Suprapubic skin (tissue), 4 donors: ENCODE measurements around the gene SHE.

Experiments used
- CTCF ChIP-seq, 2 donors: fragments of 200-600 bp in 1 of 2; fragments of 450-650 bp in 1 of 2; sonication (generic) in 1 of 2; IDR thresholded peaks; one replicate each; pipeline ENCODE4 v1.5.1; 2016 to 2019; ENCODE audit warnings: antibody characterized with exemption in 2 of 2, mild to moderate bottlenecking in 1 of 2, moderate library complexity in 1 of 2
- EP300 ChIP-seq: sonication (generic); formaldehyde crosslinking; IDR thresholded peaks from one replicate; pipeline ENCODE4 v1.6.1; 2017; ENCODE audit warnings: antibody characterized with exemption
- POLR2A ChIP-seq, 2 donors: fragments of 450-650 bp; IDR thresholded peaks; one replicate each; pipeline ENCODE4 v1.6.1; 2017; ENCODE audit warnings: antibody characterized with exemption in 2 of 2, mild to moderate bottlenecking in 2 of 2, moderate library complexity in 2 of 2
- POLR2AphosphoS5 ChIP-seq, 3 donors: sonication (generic); formaldehyde crosslinking; IDR thresholded peaks; one replicate each; pipeline ENCODE4 v1.6.1; 2017; ENCODE audit warnings: antibody characterized with exemption in 3 of 3

DNA sequence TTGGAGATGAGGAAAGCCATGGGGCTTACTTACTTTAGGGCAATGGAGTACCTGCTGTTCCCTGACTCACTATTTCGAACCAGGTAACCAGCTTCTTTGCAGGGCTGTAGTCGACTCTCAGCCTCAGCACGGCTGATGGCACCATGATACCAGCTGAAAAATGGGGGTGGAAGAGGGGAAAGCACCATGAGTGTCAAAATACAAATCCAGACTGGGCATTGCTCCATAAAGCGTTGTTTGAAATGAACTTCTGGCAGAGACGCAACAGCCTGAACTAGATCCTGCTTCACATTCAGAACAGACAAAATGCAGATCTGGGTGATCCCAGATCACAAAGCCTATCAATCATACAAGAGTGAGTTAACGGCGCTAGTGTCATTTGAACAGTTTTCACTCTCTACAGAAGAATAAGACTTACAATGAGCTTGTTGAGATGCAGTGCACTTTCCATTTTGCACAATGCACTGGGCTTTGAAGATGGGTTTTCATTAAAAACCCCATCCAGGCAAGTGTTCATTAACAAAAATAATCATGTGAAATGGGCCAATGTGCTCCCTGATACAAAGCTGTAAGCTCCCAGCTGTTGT lies 16.2 kb downstream of the SHE start:
- no peak for TF ChIP-seq CTCF (IDR thresholded peaks at IDR 0.05)
- no peak for TF ChIP-seq POLR2A (IDR thresholded peaks at IDR 0.05)
- no peak for TF ChIP-seq EP300
- TF ChIP-seq POLR2AphosphoS5 (IDR thresholded peaks at IDR 0.05), result no peak
